HG03066 (cell line): ENCODE measurements around the gene BLVRA.

Experiments
- ATAC-seq: cut with Tn5 transposase; IDR thresholded peaks from one replicate; pipeline ENCODE4 v1.9.1; 2021; ENCODE audit warnings: low read depth; ENCODE audit not compliant: unreplicated experiment

Gene BLVRA

DNA sequence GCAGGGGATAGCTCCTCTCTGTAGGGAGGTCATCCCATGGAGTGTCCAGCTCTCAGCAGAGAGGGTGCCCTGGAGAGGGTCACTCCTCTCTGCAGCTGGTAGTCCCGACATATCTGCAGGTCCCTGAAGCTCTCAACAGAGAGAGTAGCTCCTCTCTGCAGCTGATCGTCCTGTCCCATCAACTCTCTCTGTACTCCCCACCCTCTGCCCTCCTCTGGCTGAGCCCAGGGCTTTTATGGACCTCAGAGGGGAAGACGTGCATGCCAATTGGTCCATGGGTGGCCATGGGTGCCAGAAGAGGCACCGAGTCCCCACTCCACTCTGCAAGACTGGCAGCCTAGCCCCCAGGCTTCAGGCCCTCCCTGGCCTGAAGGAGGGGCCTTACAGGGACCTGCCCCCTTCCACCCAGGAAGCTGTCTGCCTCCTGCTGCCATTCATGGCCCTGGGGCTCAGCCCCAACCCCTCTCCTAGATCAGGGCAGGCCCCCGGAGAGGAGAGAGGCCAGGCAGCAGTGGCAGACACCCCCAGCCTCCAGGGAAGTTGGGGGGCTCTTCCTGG is 9.0 kb upstream of the BLVRA start:
- ATAC-seq: no peak

GRCh38 chr7:43750016-43750887 is 8.2 kb upstream of the BLVRA start:
- no peak for ATAC-seq

DNA sequence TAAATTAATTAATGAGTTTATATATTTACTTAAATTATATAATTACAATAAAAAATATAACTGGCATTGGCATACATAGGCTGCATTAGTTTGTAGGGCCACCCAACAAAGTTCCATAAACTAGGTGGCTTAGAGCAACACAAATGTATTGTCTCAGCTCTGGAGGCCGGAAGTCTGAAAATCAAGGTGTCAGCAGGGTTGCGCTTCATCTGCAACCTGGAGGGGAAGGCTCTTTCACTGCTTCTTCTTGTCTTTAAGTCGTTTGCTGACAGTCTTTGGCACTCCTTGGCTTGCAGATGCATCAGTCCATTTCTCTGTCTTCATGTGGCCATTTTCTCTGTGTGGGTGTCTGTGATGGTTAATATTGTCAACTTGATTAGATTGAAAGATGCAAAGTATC is 6.1 kb upstream of the BLVRA start:
- ATAC-seq: no peak

GRCh38 chr7:43753271-43753810 is 5.1 kb upstream of the BLVRA start:
- ATAC-seq: no peak

DNA sequence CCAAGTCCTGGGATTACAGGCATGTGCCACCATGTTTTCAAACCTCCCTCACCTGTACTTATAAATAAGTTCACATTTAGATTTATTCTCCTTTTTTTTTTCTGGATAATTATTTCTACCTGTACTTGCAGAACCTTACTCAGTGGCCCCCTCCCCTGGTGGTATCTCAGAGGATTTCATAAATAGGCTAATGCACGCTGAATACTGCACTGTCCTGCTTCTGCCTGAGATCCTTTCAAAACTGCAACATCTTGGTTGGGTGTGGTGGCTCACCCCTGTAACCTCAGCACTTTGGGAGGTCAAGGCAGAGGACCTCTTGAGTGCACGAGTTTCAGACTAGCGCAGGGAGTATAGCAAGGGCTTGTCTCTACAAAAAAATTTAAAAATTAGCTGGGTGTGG is 4.6 kb upstream of the BLVRA start:
- ATAC-seq: no peak

DNA sequence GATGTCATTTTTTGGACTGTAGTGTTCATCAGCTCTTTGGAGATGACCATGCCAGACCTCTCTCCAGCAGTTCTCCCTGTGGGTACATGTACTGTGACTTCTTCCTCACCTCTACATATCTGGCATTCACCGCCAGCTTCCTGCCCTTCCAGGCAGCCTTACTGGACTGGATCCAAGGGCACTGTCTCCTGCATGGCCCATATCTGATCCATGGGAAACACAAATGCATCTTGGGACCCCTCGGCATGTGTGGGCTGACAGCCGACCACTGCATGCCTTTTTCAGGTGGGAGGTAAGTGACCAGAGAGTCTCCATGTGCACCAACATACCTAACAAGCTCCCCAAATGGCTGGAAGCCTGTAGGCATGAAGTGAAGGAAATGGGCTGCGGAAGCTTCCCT is 3.9 kb upstream of the BLVRA start:
- no peak for ATAC-seq

- no peak for ATAC-seq
Observed at GRCh38 chr7:43756368-43757072, 2.0 kb upstream of the BLVRA start.

DNA sequence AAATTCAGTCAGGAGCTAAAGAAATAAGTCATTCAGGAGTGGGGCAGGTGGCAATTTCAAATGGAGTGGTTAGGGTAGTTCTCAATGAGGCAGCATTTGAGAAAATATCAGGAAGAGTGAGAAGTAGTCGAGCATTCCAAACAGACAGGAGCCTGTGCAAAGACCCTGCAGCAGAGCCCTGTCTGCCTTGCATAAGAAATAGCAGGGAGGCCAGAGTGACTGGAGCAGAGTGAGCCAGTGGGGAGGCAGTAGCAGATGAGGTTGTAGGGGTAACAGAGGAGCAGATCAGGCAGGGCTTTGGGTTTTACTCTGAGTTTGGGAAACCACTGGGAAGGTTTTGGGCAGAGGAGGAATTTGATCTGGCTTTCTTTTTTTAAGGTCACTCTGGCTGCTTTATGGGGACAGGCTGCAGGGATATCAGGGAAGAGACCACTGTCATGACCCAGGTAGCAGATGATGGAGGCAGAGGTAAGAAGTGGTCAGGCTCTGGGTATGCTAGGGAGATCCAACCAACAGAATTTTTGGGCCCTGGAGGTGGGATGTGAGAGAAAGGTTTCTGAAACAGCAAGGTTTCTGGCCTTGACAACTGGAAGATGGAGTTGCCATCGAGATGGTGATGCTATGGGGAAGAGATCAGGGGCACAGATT is 1.3 kb upstream of the BLVRA start:
- no peak for ATAC-seq

- ATAC-seq: peak; percentile 47
Observed at GRCh38 chr7:43758822-43759683, 573 bp downstream of the BLVRA start.

DNA sequence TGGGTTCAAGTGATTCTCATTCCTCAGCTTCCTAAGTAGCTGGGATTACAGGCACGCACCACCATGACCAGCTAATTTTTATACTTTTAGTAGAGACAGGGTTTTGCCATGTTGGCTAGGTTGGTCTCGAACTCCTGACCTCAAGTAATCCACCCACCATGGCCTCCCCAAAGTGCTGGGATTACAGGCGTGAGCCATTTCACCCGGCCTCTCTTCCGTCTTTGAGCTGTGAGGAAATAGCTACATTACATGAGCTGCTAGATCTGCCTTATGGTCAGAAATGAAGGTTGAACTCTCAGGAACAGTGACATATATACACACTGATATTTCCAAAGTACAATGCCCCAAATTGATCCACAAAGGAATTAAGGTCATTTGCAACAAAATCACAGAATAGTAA is 2.4 kb downstream of the BLVRA start:
- no peak for ATAC-seq

DNA sequence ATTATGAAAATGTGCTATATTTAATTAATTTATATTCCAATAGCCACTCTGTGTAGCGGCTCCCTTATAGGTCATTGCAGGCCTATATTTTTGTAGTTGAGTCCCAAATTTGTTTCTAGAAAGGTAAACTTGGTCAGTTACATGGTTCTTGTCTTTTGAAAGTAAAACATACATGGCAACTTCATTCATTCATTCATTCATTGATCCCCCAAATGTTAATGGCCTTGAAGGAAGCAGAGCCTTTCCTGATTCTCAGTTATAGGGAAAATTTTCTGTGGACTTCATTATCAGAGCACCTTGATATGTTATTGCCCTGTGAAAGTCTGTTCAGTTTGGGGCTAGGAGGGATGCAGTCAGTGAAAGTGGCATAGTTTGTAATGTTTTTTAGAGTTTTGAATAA is 2.9 kb downstream of the BLVRA start:
- ATAC-seq: no peak

DNA sequence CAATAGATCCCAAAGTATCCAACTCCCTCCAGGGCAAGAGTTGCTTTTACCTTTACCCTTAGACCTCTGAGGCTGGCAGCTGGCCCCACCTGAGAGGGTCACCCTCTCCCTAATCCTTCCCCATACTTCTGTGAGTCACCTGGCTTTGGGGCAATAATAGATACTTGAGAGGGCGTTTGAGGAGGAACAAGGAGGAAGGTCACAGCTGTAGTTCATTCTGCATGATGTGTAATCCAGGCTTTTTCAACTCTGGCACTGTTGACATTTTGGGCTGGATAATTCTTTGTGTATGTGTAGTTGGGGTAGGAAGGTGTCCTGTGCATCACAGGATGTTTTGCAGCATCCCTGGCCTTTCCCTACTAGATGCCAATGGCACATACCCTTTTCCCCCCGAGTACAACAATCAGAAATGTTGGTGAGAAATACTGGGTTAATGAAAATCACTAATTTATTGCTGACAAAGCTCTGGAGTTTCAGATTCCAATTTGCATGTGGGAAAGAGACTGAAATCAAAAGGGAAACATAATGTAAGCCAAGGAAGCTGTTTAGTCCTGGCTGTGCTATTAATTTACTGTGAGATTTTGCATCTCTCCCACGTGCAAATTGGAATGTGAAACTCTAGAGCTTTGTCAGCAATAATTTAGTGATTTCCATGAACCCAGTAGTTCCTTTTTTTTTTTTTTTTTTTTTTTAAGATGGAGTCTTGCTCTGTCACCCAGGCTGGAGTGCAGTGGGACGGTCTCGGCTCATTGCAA is 3.6 kb downstream of the BLVRA start:
- ATAC-seq: no peak

GRCh38 chr7:43763183-43763582 is 4.7 kb downstream of the BLVRA start:
- ATAC-seq: no peak

DNA sequence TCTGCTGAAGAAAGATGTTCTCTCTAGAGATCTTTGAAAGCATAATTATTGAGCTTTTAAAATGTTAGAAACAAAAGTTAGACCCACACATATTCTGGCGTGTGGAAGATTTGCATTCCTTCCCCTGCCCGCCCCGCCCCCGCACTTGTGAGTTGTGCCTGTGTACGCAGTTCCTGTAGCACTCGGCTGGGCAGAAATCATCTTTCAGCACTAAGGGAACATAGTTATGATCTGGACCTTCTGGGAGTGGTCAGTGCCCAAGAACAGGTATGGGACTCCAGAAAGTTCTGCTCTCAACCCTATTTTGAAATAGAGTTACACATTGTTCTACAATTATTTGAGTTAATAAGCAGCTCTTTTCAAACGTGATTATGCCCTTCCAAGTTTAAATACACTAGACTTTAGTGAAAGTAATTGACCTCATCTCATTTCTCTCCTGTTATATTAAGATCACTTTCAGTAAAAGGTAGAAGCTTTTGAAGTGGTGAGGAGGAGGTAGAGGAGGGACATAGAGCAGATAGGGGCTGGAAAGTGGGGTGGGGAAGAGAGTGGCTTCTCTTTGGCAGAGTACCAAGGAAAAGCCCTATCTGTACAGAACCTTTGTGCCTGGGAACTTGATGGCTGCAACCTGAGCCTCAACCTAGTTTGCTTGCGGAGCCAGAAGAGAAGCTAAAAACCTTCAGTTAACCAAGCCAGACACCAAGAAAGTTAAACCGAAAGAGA is 5.7 kb downstream of the BLVRA start:
- ATAC-seq: peak; percentile 53

DNA sequence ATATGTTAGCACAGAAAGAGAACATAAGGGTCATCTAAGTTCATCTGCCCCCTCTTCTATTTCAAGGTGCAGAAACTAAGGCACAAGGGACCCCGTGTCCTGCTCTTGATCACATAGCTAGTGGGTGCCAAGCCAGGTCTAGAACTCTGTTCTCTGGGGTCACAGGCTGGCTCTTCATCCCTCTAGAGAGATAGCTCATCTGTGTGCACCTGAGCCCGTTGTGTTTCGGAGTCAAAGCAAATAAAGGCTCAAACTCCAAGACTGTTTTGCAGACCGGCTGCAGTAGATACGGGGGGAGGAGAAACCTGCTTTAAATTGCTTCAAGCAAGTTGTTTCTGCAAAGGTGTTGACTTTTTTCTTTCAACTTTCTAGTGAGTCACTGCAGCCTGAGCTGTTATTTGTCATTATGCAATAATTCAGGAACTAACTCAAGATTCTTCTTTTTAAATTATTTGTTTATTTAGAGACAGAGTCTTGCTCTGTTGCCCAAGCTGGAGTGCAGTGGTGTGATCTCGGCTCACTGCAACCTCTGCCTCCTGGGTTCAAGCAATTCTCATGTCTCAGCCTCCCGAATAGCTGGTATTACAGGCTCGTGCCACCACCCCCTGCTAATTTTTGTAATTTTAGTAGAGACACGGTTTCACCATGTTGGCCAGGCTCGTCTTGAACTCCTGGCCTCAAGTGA is 6.5 kb downstream of the BLVRA start:
- ATAC-seq: no peak

- no peak for ATAC-seq
Observed at GRCh38 chr7:43766564-43766963, 8.1 kb downstream of the BLVRA start.

- no peak for ATAC-seq
Observed at GRCh38 chr7:43767311-43767710, 8.8 kb downstream of the BLVRA start.
